Measurements from ENCODE around the gene GPR160.
"Not testable (repeated sequence)": the region's sequence is repeated elsewhere in the genome, so short reads cannot be mapped to it uniquely, and the experiment has no call there.

Gene GPR160

GRCh38 chr3:170037463-170038433 lies at the start of gene GPR160:
GPR160 (plus strand) TSS chr3:170037995; CDS start chr3:170083973, 45,978 bp downstream.
- peak; percentile 84 for DNase-seq

- no peak for DNase-seq
These were observed 47.4 kb upstream of the GPR160 start for GRCh38 chr3:169990431-169990830.

- no peak for DNase-seq
These were observed 45.6 kb upstream of the GPR160 start for GRCh38 chr3:169992156-169992555.

- DNase-seq: no peak
These were observed 45.0 kb upstream of the GPR160 start for GRCh38 chr3:169992781-169993180.

- no peak for DNase-seq
These were observed 44.0 kb upstream of the GPR160 start for GRCh38 chr3:169993761-169994160.

GRCh38 chr3:169996063-169996462 lies 41.7 kb upstream of the GPR160 start:
- no peak for DNase-seq

- DNase-seq: no peak
These were observed 39.1 kb upstream of the GPR160 start for GRCh38 chr3:169998668-169999131.

- DNase-seq: no peak
These were observed 38.4 kb upstream of the GPR160 start for GRCh38 chr3:169999433-169999832.

- no peak for DNase-seq
These were observed 37.7 kb upstream of the GPR160 start for GRCh38 chr3:170000051-170000450.

- DNase-seq: no peak
These were observed 35.6 kb upstream of the GPR160 start for GRCh38 chr3:170002231-170002630.

- no peak for DNase-seq
These were observed 34.9 kb upstream of the GPR160 start for GRCh38 chr3:170002879-170003278.

GRCh38 chr3:170003881-170004356 lies 33.9 kb upstream of the GPR160 start:
- DNase-seq: no peak

- no peak for DNase-seq
These were observed 30.6 kb upstream of the GPR160 start for GRCh38 chr3:170007031-170007663.

GRCh38 chr3:170010498-170010897 lies 27.3 kb upstream of the GPR160 start:
- no peak for DNase-seq

GRCh38 chr3:170012683-170013400 lies 25.0 kb upstream of the GPR160 start:
- DNase-seq: no peak

GRCh38 chr3:170016057-170016456 lies 21.7 kb upstream of the GPR160 start:
- DNase-seq: no peak

- DNase-seq: not testable (repeated sequence)
These were observed 18.5 kb upstream of the GPR160 start for GRCh38 chr3:170019306-170019705.

GRCh38 chr3:170021083-170021482 lies 16.7 kb upstream of the GPR160 start:
- DNase-seq: no peak

GRCh38 chr3:170022336-170022735 lies 15.5 kb upstream of the GPR160 start:
- no peak for DNase-seq

- DNase-seq: no peak
These were observed 14.6 kb upstream of the GPR160 start for GRCh38 chr3:170023165-170023564.

GRCh38 chr3:170024581-170024980 lies 13.2 kb upstream of the GPR160 start:
- DNase-seq: no peak

- no peak for DNase-seq
These were observed 10.3 kb upstream of the GPR160 start for GRCh38 chr3:170027233-170028102.
